Measurements from ENCODE around the gene ZNF646. TPM values are rescaled to one million over a fixed set of nuclear protein-coding genes. Genes with fewer than 3 reads are reported as not detected.
"Not testable (repeated sequence)": the region's sequence is repeated elsewhere in the genome, so short reads cannot be mapped to it uniquely, and the experiment has no call there.

ZNF646 gene
- total and polyA plus RNA-seq, 2 experiments from 2014 or later = 7.1 to 32.6 TPM

DNA sequence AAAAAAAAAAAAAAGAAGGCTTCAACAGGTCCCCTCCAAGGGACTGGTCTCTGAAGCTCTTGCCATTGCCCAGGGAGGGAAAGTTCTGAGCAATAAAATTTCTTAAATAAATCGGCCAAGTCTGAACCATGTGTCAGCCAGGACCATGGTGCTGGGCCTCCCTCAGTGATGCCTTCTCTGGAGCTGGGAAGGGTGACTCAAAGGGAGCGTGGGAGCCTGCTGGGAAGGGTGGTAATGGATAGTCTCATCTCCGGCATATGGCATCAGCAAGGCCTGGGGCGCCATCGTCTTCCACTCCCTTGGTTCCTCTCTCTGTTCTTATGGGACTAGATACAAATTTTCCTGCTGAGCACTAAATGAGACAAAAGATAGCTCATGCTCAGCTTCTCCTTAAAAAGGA lies 18.1 kb downstream of the ZNF646 start:
- no peaks in the 10 kb centered on the region for H3K36me3 ChIP-seq
- DNase-seq (ENCODE audit: low read depth in 1 of 2, low spot score in 1 of 2) = no peak
- H3K27me3 ChIP-seq = no peaks in the 10 kb centered on the region
- no peaks in the 10 kb centered on the region for H3K9me3 ChIP-seq (ENCODE audit: low read depth)
- no peak overlapping the region for H3K4me3 ChIP-seq
- no peak overlapping the region for H3K27ac ChIP-seq
- TF ChIP-seq CTCF (IDR thresholded peaks at IDR 0.05; ENCODE audit: low read depth, low read length) = no peak
- peaks cover 4% of the 10 kb centered on the region for H3K4me1 ChIP-seq (ENCODE audit: low read depth)

GRCh38 chr16:31093132-31093703 lies 19.0 kb downstream of the ZNF646 start:
- Histone ChIP-seq H3K27ac (no peak overlapping the region), H3K9me3 (ENCODE audit: low read depth) (no peaks in the 10 kb centered on the region), H3K4me3 (peak overlapping the region; percentile 58), H3K4me1 (ENCODE audit: low read depth) (peaks cover 4% of the 10 kb centered on the region), H3K36me3 (no peaks in the 10 kb centered on the region), H3K27me3 (no peaks in the 10 kb centered on the region)
- no peak for TF ChIP-seq CTCF (IDR thresholded peaks at IDR 0.05; ENCODE audit: low read depth, low read length)
- peak; percentile 10 to 47 for DNase-seq (ENCODE audit: low read depth in 1 of 2, low spot score in 1 of 2)

- peak overlapping the region; percentile 58 for H3K27ac ChIP-seq
- peak overlapping the region; percentile 58 for H3K4me3 ChIP-seq
- no peaks in the 10 kb centered on the region for H3K36me3 ChIP-seq
- no peak for TF ChIP-seq CTCF (IDR thresholded peaks at IDR 0.05; ENCODE audit: low read depth, low read length)
- no peaks in the 10 kb centered on the region for H3K27me3 ChIP-seq
- DNase-seq (ENCODE audit: low read depth in 1 of 2, low spot score in 1 of 2) = peak in 1 of 2 donors; percentile 26
- H3K9me3 ChIP-seq (ENCODE audit: low read depth) = no peaks in the 10 kb centered on the region
- H3K4me1 ChIP-seq (ENCODE audit: low read depth) = peaks cover 4% of the 10 kb centered on the region
Observed at GRCh38 chr16:31094088-31094423, 19.8 kb downstream of the ZNF646 start.

GRCh38 chr16:31094424-31095120 lies 20.4 kb downstream of the ZNF646 start, which contains the start of gene VKORC1:
VKORC1 (minus strand) TSS chr16:31094797; CDS start chr16:31094729, 68 bp downstream.
- no peaks in the 10 kb centered on the region for H3K9me3 ChIP-seq (ENCODE audit: low read depth)
- H3K4me1 ChIP-seq (ENCODE audit: low read depth) = peaks cover 4% of the 10 kb centered on the region
- peak within 1 kb of the TSS; percentile 58 for H3K4me3 ChIP-seq
- DNase-seq (ENCODE audit: low read depth in 1 of 2, low spot score in 1 of 2) = peak; percentile 97 to 98
- no peaks in the 10 kb centered on the region for H3K27me3 ChIP-seq
- TF ChIP-seq CTCF (IDR thresholded peaks at IDR 0.05; ENCODE audit: low read depth, low read length) = no peak
- H3K36me3 ChIP-seq = no peaks in the 10 kb centered on the region
- H3K27ac ChIP-seq = peak within 1 kb of the TSS; percentile 61

DNA sequence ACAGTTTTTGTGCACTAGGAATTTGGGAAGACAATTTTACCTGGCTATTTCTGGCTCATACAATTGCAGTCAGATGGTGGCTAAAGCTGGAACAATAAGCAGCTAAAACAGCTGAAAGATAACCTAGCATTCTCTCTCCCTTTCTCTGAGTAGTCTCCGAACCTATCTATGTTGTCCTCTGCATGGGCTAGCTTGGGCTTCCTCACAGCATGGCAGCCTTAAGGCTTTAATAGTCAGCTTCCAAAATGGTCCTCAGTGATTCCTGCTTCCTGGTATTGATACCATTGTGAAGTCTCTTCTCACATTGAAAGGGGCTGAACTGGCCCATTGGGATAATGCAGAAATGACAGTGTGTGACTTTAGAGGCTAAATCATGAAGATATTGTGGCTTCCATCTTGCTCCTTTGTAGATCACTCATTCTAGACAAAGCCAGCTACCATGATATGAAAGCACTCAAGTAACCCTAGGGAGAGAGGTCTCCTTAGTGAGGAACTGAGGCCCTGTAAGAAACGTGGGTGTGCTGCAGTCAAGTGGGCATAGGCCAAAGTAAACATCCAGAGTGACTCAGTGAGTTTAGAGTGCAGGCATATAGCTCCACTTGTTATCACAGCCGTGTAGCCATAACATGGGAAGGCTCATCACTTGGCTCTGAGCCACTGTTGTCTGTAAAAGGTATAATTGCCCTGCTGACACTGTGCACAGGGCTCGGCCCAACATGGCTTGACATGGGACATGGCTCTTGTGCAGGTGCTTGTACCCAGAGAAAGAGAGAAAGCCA lies 25.8 kb downstream of the ZNF646 start:
- H3K27ac ChIP-seq = no peak overlapping the region
- no peaks in the 10 kb centered on the region for H3K27me3 ChIP-seq
- peak in 1 of 2 donors; percentile 20 for DNase-seq (ENCODE audit: low read depth in 1 of 2, low spot score in 1 of 2)
- no peaks in the 10 kb centered on the region for H3K9me3 ChIP-seq (ENCODE audit: low read depth)
- no peaks in the 10 kb centered on the region for H3K36me3 ChIP-seq
- TF ChIP-seq CTCF (IDR thresholded peaks at IDR 0.05; ENCODE audit: low read depth, low read length) = no peak
- no peak overlapping the region for H3K4me3 ChIP-seq
- no peaks in the 10 kb centered on the region for H3K4me1 ChIP-seq (ENCODE audit: low read depth)

DNA sequence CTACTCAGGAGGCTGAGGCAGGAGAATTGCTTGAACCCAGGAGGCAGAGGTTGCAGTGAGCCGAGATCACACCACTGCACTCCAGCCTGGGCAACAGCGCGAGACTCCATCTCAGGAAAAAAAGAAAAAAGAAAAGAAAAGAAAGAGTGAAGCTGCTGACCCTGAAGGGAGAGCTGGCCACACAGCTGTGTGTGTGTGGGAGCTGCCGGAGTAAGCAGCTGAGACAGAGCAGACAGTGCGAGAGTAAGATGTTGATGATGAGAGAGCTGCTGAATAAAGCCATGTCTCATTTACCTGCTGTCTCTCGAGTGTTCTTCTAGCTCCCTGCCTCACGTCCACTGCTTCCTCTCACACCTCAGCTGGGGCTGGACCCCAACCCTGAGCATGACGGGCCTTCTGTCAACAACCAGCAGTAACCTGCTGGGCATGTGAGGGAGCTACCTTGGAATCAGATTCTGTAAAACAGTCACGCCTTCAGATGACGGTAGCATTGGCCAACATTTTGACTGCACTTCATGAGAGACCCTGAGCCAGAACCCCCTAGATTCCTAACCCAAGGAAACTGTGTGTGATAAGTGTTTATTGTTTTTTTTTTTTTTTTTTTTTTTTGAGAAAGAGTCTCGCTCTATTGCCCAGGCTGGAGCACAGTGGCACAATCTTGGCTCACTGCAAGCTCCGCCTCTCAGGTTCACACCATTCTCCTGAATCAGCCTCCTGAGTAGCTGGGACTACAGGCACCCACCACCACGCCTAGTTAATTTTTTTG lies 26.8 kb downstream of the ZNF646 start:
- not testable (repeated sequence) for H3K27me3 ChIP-seq; H3K4me3 ChIP-seq; H3K4me1 ChIP-seq (ENCODE audit: low read depth); H3K27ac ChIP-seq; H3K9me3 ChIP-seq (ENCODE audit: low read depth); H3K36me3 ChIP-seq
- peak in 1 of 2 donors; percentile 24 for DNase-seq (ENCODE audit: low read depth in 1 of 2, low spot score in 1 of 2)
